Pons (tissue), 1 donor: ENCODE data around the gene ZNF423.

Experiments
- DNase-seq: peaks from one replicate; pipeline ENCODE4 v3.0.0-alpha.2; 2016; ENCODE audit warnings: low spot score

ZNF423 gene

DNA sequence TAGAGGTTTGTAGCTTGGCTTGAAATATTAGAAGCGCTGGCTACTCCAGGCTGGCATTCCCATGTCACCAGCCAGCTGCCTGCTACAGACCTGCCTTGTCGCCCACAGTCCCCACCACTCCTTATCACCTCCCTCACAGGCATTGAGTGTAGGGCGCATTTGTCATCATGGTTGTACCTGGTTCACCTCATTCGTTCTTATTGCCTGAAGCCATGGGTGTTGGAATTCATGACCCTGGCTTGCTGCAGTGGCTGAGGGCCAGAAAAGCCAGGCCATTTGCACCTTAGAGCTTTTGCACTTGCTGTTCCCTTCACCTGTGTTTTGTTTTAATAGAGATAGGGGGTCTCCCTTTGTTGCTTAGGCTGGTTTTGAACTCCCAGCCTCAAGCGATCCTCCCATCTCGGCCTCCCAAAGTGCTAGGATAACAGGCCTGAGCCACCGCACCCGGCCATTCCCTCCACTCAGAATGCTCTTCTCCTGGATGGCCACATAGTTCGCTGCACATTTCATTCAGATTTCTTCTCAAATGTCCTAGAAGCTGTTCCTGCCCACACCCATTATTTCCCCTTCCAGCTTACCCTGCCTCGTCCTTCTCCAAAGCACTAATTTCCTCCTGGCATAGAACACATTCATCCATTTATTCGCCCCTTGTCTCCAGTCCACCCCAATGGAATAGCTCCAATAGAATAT lies 384.7 kb downstream of the ZNF423 start:
- DNase-seq: no peak

DNA sequence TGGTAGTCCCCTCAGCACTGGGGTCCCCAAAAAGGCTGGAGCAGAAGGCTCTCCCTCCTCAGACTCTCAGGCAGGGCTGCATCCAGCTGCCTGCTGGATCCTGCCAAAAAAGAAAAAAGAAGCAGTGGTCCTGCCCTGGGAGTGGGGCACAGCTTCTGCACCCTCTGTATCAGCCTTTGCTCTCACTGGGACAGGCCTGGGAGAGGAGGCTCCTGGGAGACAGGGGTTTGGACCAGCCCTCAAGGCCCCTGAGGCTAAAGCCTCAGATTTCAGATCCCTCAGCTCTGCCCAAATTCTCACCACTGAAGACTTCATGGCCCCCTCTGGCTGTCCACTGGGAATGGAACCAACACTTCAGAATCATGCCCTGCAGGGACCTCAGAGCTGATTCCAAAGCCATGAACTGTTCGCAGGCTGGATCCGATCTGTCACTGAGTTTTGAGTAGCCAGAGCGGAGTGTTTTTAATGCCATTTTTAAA lies 385.4 kb downstream of the ZNF423 start:
- DNase-seq: no peak

DNA sequence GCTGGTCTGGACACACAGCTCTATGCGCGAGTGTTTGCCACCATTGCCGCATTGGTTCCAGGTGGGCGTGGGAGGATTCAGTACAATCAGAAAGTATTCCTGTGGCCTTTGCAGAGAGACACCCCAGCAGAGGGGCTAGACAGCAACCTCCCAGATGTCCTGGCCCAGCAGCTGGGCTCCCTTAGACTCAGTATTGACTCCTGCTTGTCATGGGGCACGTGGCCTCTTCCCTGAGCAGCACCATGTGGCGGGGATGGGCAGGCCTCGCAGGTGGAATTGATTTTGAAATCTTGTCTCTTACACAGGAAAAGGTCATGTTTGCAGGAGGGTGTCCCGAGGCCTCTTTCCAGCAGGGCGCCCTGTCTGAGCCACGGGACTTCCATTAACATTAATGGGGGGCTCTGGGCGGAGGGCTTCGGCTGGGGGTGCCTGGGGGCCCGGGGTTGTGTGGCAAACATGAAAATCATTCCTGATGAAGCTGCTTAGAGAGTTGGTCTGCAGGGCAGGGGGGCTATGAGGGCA lies 385.9 kb downstream of the ZNF423 start:
- no peak for DNase-seq

DNA sequence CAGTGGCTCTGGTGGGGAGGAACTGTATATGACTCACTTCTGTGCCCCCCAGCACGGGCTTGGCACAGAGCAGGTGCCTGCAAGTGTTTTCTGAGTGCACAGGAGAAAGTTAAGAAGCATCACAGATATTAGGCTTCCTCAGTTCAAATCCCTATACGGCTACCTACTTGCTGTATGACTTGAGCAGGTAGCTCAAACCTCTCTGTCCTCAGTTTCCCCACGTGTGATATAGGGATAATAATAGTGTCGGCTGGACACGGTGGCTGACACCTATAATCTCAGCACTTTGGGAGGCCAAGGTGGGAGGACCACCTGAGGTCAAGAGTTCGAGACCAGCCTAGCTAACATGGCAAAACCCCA lies 386.6 kb downstream of the ZNF423 start:
- no peak for DNase-seq

DNA sequence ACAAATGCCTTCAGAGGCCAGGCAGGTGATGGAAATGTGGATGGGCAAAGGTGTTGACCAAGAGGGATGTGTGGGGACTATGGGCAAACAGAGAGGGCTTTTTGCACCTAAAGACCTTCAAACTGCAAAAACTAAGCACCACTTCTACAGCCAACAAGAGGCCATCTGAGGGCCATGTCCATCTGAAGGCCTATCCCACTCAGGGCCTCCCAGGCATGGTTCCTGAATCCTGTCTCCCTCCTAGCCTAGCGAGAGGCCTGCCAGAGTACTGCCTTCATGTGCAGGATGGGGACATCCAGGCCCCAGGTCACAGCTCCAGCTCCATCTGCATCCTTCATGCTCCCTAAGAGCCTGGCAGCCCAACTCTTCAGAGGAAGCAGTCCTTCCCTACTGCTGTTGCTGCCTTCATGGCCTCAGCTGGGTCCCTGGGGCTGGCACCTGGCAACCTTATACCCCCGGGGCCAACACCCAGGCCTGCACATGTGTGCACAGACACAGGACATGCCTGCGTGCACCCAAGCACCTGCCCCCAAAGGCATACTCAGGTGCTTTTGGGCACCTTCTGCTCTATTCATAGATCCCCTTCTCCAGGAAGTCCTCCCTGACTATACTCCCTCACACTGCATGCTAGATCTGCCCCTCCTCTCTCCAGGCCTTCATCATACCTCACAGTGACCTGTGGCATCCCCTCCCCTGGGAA lies 387.2 kb downstream of the ZNF423 start:
- DNase-seq: no peak

DNA sequence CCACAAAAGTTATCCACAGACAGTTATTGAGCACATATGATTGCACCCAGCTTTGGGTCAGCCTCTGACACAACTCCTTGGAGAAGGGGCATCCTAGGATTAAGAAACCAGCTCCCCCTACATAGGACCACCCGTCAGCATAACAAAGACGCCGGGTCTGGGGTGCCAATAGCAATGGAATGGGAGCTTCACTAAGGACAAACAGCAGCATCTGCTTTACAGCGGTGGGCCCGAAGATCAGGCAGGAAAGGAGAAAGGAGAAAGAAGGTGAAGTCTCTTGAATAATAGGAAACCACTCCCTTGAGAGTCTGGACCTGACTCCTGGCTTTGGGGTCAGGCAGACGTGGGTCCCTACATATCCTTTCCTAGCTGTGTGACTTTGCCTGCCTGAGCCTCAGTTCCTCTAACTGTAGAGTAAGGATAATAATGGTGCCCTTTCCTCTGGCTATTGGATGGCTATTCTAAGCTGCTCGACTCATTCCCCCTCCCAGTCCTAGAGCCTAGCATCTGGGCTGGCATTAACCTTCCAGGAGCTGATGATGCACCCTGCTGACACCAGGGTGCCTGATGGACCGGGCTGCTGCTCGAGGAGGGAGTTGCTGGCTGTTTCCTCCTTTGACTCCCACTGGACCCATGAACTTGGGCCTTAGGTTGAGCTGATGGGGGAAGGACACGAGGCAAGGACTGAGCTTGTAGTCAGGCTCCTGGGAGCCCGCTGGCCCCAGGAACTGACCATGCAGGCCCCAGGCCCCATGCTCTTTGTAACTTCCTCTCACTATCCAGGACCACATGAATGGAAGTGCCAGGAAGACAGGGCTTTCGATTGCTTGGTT lies 388.2 kb downstream of the ZNF423 start:
- no peak for DNase-seq

DNA sequence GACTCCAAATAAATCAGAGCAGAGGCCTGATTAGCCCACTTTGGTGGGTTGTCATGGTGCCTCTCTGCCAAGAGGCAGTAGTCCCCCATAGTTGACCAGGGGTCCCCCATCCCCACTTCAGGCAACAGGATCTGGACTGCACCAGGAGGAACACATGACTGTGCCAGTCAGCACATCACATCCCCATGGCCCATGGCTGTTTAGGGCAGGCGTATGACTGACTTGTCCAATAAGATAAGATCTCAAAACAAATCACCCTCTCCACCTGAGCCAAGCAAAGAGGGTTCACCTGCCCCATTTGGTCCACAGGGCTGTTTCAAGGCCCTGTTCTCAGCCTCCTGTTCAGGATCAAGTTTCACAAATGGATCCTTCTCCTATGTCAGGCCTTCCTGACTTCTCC lies 389.0 kb downstream of the ZNF423 start:
- DNase-seq: no peak

DNA sequence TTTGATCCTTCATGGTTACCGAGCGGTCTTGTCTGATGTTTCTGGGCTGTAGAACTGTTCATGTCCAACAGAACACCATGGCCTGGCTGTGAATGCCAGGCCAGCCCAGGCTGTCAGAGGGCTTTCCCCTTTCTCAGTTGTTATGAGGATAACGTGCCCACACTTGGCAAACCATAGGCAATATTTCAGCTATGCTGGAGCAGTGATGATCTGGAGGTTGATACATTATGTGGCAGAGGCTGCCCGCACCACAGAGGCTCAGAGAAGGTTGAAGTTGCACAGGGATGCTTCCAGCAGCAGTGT lies 389.4 kb downstream of the ZNF423 start:
- no peak for DNase-seq

DNA sequence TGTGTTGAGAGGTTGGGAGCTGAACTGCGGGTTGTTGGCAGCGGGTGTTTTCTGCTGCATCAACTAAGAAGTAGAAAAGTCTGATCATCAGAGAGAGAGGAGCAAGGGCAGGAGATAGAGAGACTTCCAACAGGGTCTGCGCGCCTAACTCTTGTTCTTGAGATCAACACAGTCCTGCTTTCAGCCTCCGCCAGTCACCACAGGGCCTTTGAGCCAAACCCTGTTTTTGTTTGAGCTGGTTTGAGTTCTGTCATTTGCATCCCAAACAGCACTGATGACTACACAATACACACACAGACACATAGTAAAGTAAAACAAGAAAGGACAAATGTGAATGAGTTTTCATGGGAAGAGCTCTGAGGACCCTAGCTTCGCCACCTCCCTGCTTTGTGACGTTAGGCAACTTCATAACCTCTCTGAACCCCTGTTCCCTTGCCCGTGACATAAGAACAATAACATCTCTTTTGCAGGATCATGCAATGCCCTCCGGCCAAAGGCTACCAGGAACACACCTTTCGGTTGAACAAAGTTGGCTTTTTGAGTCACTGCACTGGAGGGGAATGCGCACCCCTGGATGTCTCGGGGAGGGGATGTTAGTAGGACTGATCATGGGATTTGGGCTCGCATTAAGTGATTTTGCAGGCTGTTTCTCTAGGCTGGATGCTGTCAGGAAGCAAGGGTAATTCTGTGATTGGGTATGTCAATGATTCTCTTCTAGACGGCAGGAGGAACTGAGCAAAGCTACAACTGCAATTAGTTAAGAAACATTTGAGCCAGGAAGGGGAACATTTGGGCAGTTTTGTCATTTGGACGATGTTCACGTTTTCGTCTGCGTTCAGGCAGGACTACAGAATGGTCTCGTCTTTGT lies 390.0 kb downstream of the ZNF423 start:
- DNase-seq: no peak

DNA sequence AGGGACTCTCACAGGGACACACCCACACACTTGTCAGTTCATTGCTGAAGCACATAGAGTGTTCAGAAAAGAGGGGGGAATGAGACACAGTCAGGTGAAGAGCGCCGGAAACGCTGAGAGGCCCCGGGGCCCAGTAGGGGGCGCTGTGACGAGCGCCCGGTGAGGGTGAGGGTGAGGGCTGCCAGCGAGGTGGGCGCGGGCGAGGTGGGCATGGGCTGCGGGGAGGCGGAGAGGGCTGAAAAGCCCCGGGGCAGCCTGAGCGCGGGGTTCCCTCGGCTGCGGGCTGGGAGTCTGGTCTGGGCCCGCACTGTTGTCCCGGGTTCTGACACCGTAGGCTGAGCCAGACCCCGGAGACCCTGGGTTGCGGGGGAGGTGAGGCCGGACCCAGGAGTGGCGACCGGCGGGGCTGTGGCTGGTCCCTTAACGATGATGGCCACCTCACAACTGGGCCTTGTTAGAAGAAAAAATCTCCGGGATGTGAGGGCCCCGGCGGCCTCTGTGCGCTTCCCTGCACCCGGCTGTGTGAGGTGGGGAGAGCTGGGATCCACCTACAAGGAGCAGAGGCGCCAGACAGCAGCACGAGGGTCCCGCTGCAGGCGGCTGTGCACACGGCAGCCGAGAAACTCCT lies 390.9 kb downstream of the ZNF423 start:
- no peak for DNase-seq

DNA sequence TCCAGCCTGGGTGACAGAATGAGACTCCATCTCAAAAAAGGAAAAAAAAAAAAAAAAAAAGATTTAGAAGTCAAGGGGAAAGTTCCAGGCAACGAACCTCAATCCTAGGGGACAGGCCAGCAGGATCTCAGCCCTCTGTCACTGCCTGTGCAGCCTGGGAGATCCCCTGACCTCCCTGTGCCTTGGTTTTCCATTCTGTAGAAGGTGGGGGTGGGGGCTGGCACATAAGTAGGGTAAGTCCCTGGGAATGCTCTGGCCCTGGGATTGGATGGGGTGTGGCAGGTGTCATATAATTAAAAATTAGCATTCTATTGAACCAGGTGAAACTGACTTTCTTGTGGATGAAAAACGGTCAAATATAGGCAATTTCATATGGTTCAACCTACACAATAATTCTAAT lies 391.8 kb downstream of the ZNF423 start:
- no peak for DNase-seq

DNA sequence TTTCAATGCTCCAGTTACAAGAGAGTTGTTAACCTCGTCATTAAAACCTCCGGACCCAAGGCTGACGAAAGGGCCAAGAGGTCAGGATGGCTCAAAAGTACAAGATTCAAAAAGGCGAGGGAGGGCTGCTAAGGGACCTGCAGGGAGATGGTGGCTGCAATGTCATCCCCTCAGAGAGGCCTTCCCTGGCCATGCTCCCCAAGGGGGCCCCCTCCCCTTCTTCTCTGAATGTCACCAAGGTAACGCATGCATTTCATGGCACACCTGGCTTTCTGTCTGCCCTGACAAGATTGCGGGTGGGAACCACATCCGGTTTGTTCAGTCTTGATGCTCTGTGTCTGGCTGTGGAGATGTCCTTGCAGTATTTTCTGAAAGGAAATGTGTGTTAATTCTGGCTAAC lies 392.4 kb downstream of the ZNF423 start:
- no peak for DNase-seq

DNA sequence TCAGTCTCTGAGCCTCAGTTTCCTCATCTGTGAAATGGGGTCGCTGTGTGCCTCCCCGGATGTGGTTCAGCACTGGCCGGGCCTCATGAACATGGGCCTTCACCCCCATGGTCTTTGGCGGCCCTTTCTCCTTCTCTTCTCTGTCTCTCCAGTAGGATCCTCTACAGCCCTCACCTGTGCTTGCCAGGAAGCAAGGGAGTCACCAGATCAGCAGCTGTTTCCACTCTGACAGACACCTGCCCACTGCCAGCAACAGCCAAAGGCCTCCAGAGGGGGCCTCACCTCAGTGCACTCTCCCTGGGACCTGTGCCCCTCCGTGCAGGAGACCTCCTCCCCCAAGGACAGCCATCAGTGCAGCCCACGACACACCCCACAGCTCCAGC lies 392.9 kb downstream of the ZNF423 start:
- no peak for DNase-seq

DNA sequence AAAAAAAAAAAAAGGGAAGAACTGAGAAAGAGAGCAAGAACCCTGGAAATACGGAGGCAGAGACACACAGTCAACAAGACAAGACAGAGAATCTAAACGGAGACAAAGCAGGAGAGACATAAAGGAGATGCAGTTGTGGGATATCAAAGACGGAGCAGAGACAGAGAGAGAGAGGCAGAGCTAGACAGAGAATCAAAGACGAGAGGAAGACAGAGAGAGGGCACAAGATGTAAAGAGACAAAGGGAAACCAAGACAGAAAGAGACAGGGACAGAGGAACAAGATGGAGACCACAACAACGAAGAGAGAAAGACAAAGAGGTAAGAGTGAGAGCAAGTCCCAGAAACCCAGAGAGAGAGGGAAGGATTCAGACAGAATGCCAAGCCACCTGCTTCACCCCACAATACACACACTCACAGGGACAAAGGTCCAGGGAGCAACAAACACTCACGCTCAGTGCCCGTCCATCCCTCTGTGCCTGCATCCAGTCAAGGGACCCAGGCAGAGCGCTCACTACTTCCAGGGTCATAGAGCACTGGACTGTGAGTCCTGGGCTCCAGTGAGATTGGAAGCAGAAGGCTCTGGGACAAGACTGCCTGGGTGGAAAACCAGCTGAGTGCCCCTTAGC lies 393.4 kb downstream of the ZNF423 start:
- no peak for DNase-seq

DNA sequence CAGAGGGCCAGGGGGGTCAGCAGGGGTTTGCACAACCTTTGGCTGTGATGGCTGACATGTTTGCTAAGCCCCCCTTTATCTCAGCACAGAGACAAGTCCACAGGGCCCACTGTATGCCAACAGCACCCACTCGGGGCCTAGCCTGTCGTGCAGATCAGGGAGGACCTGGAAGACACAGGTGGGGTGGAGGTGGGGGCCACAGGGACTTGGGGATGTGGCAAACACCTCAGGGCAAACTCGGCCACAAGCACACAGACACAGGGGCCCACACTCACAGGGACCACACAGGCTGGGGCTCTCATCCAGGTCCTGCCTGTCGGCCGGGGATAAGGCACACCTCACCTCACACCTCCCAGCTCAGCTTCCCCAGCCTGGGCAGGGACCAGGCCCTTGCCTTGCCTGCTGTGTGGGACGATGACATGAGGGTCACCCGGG lies 394.4 kb downstream of the ZNF423 start:
- DNase-seq: no peak

DNA sequence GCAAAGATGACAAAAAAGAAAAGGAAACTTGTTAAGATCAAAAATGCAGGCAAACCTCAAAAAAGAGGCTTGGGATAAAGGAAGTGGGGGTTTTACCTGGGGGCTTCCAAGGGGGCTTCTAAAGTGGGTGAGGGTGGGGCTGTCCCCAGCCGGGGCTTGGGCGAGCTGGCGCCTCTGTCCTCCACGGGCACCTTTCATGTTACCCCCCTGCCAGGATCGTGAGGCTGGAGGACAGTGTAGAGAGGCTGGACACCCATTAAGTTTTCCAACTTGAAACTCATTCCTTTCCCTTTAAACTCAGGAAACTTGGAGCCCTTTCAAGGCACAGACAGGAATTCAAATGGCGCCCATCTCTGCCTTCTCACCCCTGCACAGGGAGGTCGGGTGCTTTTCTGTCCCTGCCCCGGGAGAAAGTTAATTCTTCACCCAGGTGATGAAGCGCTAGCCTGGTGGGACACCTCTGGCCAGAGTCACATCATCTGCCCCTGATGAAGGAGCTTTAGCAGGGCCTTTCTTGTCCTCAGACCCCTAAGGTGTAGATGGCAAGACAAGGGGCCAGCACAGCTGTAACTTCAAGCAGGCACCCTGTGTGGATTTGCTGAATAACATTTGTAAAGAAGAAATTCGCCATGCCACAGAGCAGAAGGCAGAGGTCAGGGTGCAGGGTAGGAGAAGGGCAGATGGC lies 395.0 kb downstream of the ZNF423 start:
- no peak for DNase-seq

DNA sequence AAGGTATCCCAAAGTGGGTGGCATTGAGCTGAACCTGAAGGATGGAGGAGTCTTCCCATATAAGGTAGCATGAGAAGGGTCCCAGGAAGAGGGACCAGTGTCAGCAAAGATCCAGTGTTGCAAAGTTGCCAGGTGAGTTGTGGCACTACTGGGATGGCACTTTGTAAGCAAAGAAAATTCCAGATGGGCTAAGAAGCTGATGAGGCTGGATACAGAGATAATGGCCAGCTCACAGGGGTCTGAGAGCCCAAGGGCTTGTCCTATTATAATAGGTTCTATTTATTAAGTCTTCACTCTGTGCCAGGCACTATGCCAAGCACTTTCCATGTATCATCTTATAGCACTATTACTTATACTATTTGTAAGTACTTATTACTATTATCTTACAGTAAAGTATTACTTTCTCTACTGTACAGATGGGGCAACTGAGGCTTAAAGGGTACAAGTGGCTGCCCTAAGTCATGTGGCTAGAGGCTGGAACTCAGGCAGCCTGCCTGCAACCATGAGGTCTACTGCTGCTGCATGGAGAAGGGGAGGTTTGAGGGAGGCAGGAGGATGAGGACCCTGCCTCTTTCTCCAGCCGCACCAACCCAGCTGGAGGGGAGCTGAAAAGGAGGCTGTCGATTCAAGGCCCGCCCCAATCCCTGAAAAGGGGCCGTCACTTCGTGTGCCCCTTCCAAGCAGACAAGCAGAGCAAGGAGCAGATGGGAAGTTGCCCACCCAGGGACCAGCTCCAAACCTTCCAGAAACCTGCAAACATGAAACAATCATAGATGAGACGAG lies 395.8 kb downstream of the ZNF423 start:
- no peak for DNase-seq

DNA sequence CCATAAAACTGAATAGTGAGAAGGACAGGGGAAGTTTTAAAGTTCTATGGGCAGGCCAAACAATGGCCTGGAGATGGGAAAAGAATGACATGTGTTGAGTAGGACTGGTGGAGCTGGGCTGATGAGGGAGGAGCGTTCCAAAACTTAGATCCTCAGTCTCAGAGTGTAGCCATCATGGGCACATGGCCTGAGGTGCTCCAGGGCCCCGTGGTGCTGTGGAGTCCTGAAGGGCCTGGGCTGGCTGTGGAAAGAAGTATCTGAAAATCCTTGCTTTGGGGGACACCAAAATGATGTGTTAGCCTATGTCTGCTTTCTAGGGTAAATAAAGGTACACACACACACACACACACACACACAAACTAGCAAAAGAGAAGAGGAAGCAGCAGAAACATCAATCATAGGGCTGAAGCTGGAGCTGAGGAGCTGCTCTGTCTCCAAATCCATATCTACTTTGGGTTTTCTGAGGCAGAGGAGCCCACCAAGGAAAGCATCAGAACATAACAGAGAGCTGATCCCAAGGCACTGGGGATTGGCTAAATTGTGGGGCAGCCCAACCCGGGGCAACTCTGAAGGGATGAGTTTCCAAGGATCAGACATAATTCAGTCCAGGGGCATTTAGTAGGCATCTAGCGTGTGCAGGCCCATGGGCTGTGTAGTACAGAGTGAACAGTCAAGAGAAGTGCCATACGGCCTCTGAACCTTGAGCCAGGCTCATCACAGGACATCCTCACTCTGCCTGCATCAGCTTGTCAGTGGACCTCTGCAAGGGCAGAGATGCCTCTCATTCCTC lies 397.1 kb downstream of the ZNF423 start:
- DNase-seq: no peak

DNA sequence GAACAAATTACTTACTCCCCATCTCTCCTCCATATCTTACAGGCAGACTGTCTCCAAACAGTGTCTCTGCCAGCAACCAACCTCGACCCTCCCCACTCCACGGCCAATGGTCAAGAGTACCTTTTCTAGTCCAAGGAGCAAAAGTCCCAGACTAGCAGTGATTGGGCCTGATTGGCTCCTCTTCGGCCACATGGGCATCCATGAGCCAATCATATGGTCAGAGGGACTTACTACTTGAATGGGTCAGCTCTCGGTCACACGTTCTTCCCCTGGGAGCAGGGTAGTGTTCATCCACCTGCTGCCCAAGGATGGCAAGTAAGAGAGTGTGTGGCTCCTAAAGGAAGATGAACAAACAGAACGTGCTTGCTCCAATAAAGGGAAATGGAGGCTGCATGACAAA lies 397.7 kb downstream of the ZNF423 start:
- DNase-seq: no peak
